BLaER1 (cell line): ENCODE results near the gene LSAMP.

ENCODE experiments used
- H3K27ac ChIP-seq: shearing (Covaris generic); formaldehyde crosslinking; 2 replicates; pipeline ENCODE4 v1.8.1; 2022
- H3K27me3 ChIP-seq: shearing (Covaris generic); formaldehyde crosslinking; 2 replicates; pipeline ENCODE4 v1.8.1; 2022
- H3K36me3 ChIP-seq: shearing (Covaris generic); formaldehyde crosslinking; 2 replicates; pipeline ENCODE4 v1.8.1; 2022
- H3K4me1 ChIP-seq: shearing (Covaris generic); formaldehyde crosslinking; 2 replicates; pipeline ENCODE4 v1.8.1; 2022
- H3K4me2 ChIP-seq: shearing (Covaris generic); formaldehyde crosslinking; 2 replicates; pipeline ENCODE4 v1.8.1; 2022
- H3K4me3 ChIP-seq: shearing (Covaris generic); formaldehyde crosslinking; 2 replicates; pipeline ENCODE4 v1.8.1; 2022
- H3K9ac ChIP-seq: shearing (Covaris generic); formaldehyde crosslinking; 2 replicates; pipeline ENCODE4 v1.8.1; 2022
- H3K9me3 ChIP-seq: shearing (Covaris generic); formaldehyde crosslinking; 2 replicates; pipeline ENCODE4 v1.8.1; 2022
- H4K20me1 ChIP-seq: shearing (Covaris generic); formaldehyde crosslinking; 2 replicates; pipeline ENCODE4 v1.8.1; 2022
- Cebpa-rat ChIP-seq: shearing (Covaris generic); IDR thresholded peaks from 2 replicates; pipeline ENCODE4 v1.8.1; 2022

The LSAMP gene

GRCh38 chr3:115913069-115913686, 532.1 kb downstream of the LSAMP start:
- no peak overlapping the region for H3K4me3 ChIP-seq
- no peaks in the 10 kb centered on the region for H3K27me3 ChIP-seq
- no peaks in the 10 kb centered on the region for H3K36me3 ChIP-seq
- H4K20me1 ChIP-seq, result no peaks in the 10 kb centered on the region
- no peaks in the 10 kb centered on the region for H3K4me1 ChIP-seq
- H3K27ac ChIP-seq, result no peak overlapping the region
- H3K4me2 ChIP-seq, result no peak overlapping the region
- H3K9me3 ChIP-seq, result no peaks in the 10 kb centered on the region
- no peak for TF ChIP-seq Cebpa-rat
- H3K9ac ChIP-seq, result no peak overlapping the region

- no peaks in the 10 kb centered on the region for H3K9me3 ChIP-seq
- H3K27ac ChIP-seq, result no peak overlapping the region
- H4K20me1 ChIP-seq, result no peaks in the 10 kb centered on the region
- no peak overlapping the region for H3K4me3 ChIP-seq
- H3K27me3 ChIP-seq, result no peaks in the 10 kb centered on the region
- H3K4me1 ChIP-seq, result no peaks in the 10 kb centered on the region
- no peak for TF ChIP-seq Cebpa-rat
- no peak overlapping the region for H3K4me2 ChIP-seq
- no peak overlapping the region for H3K9ac ChIP-seq
- H3K36me3 ChIP-seq, result no peaks in the 10 kb centered on the region
These were observed 532.9 kb downstream of the LSAMP start for GRCh38 chr3:115912372-115912771.

GRCh38 chr3:115905871-115906270, 539.4 kb downstream of the LSAMP start:
- Histone ChIP-seq H3K9ac (no peak overlapping the region), H3K36me3 (no peaks in the 10 kb centered on the region), H3K4me2 (no peak overlapping the region), H3K27ac (no peak overlapping the region), H3K27me3 (no peaks in the 10 kb centered on the region), H3K4me3 (no peak overlapping the region), H3K4me1 (no peaks in the 10 kb centered on the region), H3K9me3 (no peaks in the 10 kb centered on the region), H4K20me1 (no peaks in the 10 kb centered on the region)
- no peak for TF ChIP-seq Cebpa-rat

- TF ChIP-seq Cebpa-rat, result no peak
- H3K27ac ChIP-seq, result no peak overlapping the region
- no peak overlapping the region for H3K4me2 ChIP-seq
- H3K4me1 ChIP-seq, result no peaks in the 10 kb centered on the region
- no peaks in the 10 kb centered on the region for H4K20me1 ChIP-seq
- no peaks in the 10 kb centered on the region for H3K27me3 ChIP-seq
- H3K9me3 ChIP-seq, result no peaks in the 10 kb centered on the region
- H3K9ac ChIP-seq, result no peak overlapping the region
- H3K4me3 ChIP-seq, result no peak overlapping the region
- H3K36me3 ChIP-seq, result no peaks in the 10 kb centered on the region
These were observed 541.4 kb downstream of the LSAMP start for GRCh38 chr3:115903843-115904242.

- H3K27ac ChIP-seq, result no peak overlapping the region
- H4K20me1 ChIP-seq, result no peaks in the 10 kb centered on the region
- no peaks in the 10 kb centered on the region for H3K36me3 ChIP-seq
- no peak overlapping the region for H3K4me2 ChIP-seq
- H3K4me3 ChIP-seq, result no peak overlapping the region
- TF ChIP-seq Cebpa-rat, result no peak
- no peaks in the 10 kb centered on the region for H3K27me3 ChIP-seq
- no peaks in the 10 kb centered on the region for H3K9me3 ChIP-seq
- H3K4me1 ChIP-seq, result no peaks in the 10 kb centered on the region
- no peak overlapping the region for H3K9ac ChIP-seq
These were observed 544.3 kb downstream of the LSAMP start for GRCh38 chr3:115901008-115901407.

GRCh38 chr3:115899535-115899934, 545.8 kb downstream of the LSAMP start:
- Histone ChIP-seq H3K27me3 (no peaks in the 10 kb centered on the region), H4K20me1 (no peaks in the 10 kb centered on the region), H3K9ac (no peak overlapping the region), H3K4me2 (no peak overlapping the region), H3K27ac (no peak overlapping the region), H3K4me1 (no peaks in the 10 kb centered on the region), H3K36me3 (no peaks in the 10 kb centered on the region), H3K4me3 (no peak overlapping the region), H3K9me3 (no peaks in the 10 kb centered on the region)
- no peak for TF ChIP-seq Cebpa-rat

GRCh38 chr3:115898656-115899410, 546.5 kb downstream of the LSAMP start:
- Histone ChIP-seq H3K36me3 (no peaks in the 10 kb centered on the region), H4K20me1 (no peaks in the 10 kb centered on the region), H3K4me2 (no peak overlapping the region), H3K9ac (no peak overlapping the region), H3K9me3 (no peaks in the 10 kb centered on the region), H3K27me3 (no peaks in the 10 kb centered on the region), H3K4me1 (no peaks in the 10 kb centered on the region), H3K27ac (no peak overlapping the region), H3K4me3 (no peak overlapping the region)
- no peak for TF ChIP-seq Cebpa-rat

- H3K4me3 ChIP-seq, result no peak overlapping the region
- no peaks in the 10 kb centered on the region for H3K4me1 ChIP-seq
- H3K27ac ChIP-seq, result no peak overlapping the region
- TF ChIP-seq Cebpa-rat, result no peak
- no peaks in the 10 kb centered on the region for H3K36me3 ChIP-seq
- H3K27me3 ChIP-seq, result no peaks in the 10 kb centered on the region
- no peak overlapping the region for H3K9ac ChIP-seq
- no peaks in the 10 kb centered on the region for H4K20me1 ChIP-seq
- H3K4me2 ChIP-seq, result no peak overlapping the region
- no peaks in the 10 kb centered on the region for H3K9me3 ChIP-seq
These were observed 554.2 kb downstream of the LSAMP start for GRCh38 chr3:115891006-115891636.

GRCh38 chr3:115890579-115890978, 554.7 kb downstream of the LSAMP start:
- Histone ChIP-seq H3K4me3 (no peak overlapping the region), H3K27me3 (no peaks in the 10 kb centered on the region), H3K36me3 (no peaks in the 10 kb centered on the region), H3K27ac (no peak overlapping the region), H3K4me2 (no peak overlapping the region), H4K20me1 (no peaks in the 10 kb centered on the region), H3K9ac (no peak overlapping the region), H3K4me1 (no peaks in the 10 kb centered on the region), H3K9me3 (no peaks in the 10 kb centered on the region)
- TF ChIP-seq Cebpa-rat, result no peak

- Histone ChIP-seq H4K20me1 (no peaks in the 10 kb centered on the region), H3K4me2 (no peak overlapping the region), H3K4me3 (no peak overlapping the region), H3K27ac (no peak overlapping the region), H3K27me3 (no peaks in the 10 kb centered on the region), H3K36me3 (no peaks in the 10 kb centered on the region), H3K4me1 (no peaks in the 10 kb centered on the region), H3K9me3 (no peaks in the 10 kb centered on the region), H3K9ac (no peak overlapping the region)
- TF ChIP-seq Cebpa-rat, result no peak
These were observed 559.7 kb downstream of the LSAMP start for GRCh38 chr3:115885621-115886020.
